ENCODE results near the gene CREG2. TPM values are rescaled to one million over a fixed set of nuclear protein-coding genes. Genes with fewer than 3 reads are reported as not detected.

The CREG2 gene
- total and polyA plus RNA-seq, 10 donors: 0.17 TPM; not detected in 9

DNA sequence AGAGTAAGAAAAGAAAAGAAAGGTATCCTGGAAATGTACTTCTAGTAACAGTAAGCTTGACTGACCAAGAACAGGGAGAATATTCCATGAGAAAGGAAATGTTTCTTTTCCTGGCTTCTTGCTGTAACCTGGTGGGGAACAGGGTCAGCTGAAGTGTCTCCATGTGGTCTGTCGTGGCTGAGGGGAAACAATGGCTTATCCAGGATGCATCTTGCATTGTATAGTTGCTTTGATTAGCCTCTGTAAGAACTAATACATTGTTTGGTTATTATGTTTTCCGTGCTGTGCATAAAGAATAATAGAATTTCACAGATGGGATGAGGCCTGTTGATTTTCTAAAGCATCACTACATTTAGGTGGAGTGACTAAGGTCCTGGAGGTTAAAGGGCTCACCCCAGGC is 4.9 kb downstream of the CREG2 start:
- Histone ChIP-seq H3K27ac (no peak overlapping the region), H3K4me3 (no peak overlapping the region), H3K4me1 (peaks cover under 1 to 14% (median 11%) of the 10 kb centered on the region in 6 donors), H3K9me3 (no peaks in the 10 kb centered on the region), H3K27me3 (replicated peaks in 1 of 7) (peaks cover 0 to 54% (median 30%) of the 10 kb centered on the region in 7 donors), H3K36me3 (no peaks in the 10 kb centered on the region)
- intact Hi-C loops (cut with DNase I; ENCODE audit: low total_unique reads): no loop called here
- DNase-seq: no peak
- TF ChIP-seq POLR2A (IDR thresholded peaks at IDR 0.05): no peak
- TF ChIP-seq, protein P1, sequence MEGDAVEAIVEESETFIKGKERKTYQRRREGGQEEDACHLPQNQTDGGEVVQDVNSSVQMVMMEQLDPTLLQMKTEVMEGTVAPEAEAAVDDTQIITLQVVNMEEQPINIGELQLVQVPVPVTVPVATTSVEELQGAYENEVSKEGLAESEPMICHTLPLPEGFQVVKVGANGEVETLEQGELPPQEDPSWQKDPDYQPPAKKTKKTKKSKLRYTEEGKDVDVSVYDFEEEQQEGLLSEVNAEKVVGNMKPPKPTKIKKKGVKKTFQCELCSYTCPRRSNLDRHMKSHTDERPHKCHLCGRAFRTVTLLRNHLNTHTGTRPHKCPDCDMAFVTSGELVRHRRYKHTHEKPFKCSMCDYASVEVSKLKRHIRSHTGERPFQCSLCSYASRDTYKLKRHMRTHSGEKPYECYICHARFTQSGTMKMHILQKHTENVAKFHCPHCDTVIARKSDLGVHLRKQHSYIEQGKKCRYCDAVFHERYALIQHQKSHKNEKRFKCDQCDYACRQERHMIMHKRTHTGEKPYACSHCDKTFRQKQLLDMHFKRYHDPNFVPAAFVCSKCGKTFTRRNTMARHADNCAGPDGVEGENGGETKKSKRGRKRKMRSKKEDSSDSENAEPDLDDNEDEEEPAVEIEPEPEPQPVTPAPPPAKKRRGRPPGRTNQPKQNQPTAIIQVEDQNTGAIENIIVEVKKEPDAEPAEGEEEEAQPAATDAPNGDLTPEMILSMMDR (IDR thresholded peaks at IDR 0.05 in 8 of 11, conservative IDR thresholded peaks at IDR 0.05 in 3 of 11): no peak
- no peak for TF ChIP-seq POLR2AphosphoS5 (IDR thresholded peaks at IDR 0.05)
- 51 to 90% (median 79%) methylated on average over 2 of the region's 2 CpGs for WGBS, 5 donors

DNA sequence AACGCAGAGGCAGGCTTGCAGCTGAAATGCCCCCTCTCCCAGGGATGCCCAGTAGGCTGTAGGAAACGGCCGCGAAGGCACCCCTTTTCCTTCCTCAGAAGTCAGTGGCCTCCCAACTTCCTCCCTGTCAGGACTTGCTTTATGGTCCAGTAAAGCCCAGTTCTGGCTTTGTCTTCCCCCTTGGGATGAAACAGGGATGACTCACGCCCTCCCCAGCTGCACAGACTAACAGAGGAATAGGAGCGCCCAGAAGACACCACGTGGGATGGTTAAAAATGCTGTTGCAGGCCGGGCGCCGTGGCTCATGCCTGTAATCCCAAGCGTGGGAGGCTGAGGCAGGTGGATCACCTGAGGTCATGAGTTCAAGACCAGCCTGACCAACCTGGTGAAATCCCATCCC is 6.9 kb downstream of the CREG2 start:
- Histone ChIP-seq H3K27ac (no peak overlapping the region), H3K4me3 (no peak overlapping the region), H3K27me3 (replicated peaks in 1 of 7) (peaks cover 0 to 33% (median 10%) of the 10 kb centered on the region in 7 donors), H3K9me3 (no peaks in the 10 kb centered on the region), H3K36me3 (no peaks in the 10 kb centered on the region), H3K4me1 (no peaks in the 10 kb centered on the region)
- TF ChIP-seq, protein P1 (IDR thresholded peaks at IDR 0.05 in 8 of 11, conservative IDR thresholded peaks at IDR 0.05 in 3 of 11): no peak
- no peak for TF ChIP-seq POLR2AphosphoS5 (IDR thresholded peaks at IDR 0.05)
- TF ChIP-seq POLR2A (IDR thresholded peaks at IDR 0.05): no peak
- intact Hi-C loops (cut with DNase I; ENCODE audit: low total_unique reads): no loop called here
- 58 to 79% (median 63%) methylated on average over 11 of the region's 11 CpGs for WGBS, 5 donors
- no peak for DNase-seq

DNA sequence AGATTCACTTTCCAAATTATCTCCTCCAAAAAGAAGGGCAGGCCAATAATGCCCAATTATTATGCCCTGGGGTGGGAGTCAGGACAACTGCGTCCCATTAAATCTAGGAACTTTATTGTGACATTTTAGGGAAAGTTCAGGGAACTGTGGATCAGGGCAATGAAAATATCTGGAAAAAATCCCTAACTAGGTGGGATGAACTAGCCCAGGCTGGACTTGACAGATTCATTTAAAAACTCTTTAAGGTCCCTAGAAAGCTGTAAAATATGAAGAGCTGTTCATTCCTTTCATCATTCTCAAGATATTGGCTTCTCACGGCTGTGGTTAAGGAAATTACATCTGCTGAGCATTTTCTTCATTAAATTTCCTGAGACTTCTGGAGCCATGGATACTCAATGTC is 8.2 kb downstream of the CREG2 start:
- no peak for TF ChIP-seq POLR2A (IDR thresholded peaks at IDR 0.05)
- TF ChIP-seq, protein P1 (IDR thresholded peaks at IDR 0.05 in 8 of 11, conservative IDR thresholded peaks at IDR 0.05 in 3 of 11): no peak
- DNase-seq: no peak
- Histone ChIP-seq H3K4me1 (no peaks in the 10 kb centered on the region), H3K9me3 (no peaks in the 10 kb centered on the region), H3K27ac (no peak overlapping the region), H3K4me3 (no peak overlapping the region), H3K27me3 (replicated peaks in 1 of 7) (peaks cover 0 to 20% (median 5%) of the 10 kb centered on the region in 7 donors), H3K36me3 (no peaks in the 10 kb centered on the region)
- WGBS, 5 donors: 87 to 96% (median 94%) methylated on average over 2 of the region's 2 CpGs
- intact Hi-C loops (cut with DNase I; ENCODE audit: low total_unique reads): no loop called here

DNA sequence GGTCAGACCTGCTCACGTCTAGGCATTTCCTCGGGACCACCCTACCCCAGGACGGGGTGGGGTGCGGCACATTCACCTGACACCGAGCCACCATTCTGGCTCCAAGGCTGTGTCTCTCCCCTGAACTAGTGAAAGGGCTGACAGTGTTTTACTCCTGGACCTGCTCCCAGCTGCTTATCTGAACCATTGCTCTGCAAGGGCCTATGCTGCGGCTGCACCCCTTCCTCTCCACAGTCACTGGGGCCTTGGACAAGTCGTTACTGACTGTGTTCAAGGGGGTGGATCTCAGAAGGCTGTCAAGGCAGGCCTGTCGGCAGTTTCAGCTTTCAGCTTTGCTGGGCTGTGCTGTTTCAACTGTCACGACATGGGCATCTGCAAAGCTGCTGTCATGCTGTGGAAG is 11.7 kb downstream of the CREG2 start:
- H3K4me3 ChIP-seq: no peak overlapping the region
- no peaks in the 10 kb centered on the region for H3K4me1 ChIP-seq
- H3K27ac ChIP-seq: no peak overlapping the region
- no peak for DNase-seq
- intact Hi-C loops (cut with DNase I; ENCODE audit: low total_unique reads): no loop called here
- H3K27me3 ChIP-seq (replicated peaks in 1 of 7): no peaks in the 10 kb centered on the region
- H3K36me3 ChIP-seq: no peaks in the 10 kb centered on the region
- peaks cover 0 to 10% (median 6%) of the 10 kb centered on the region in 8 donors for H3K9me3 ChIP-seq
- WGBS, 5 donors: 58 to 73% (median 71%) methylated on average over 9 of the region's 9 CpGs
- TF ChIP-seq POLR2AphosphoS5 (IDR thresholded peaks at IDR 0.05): no peak

All from spleen (tissue), 11 donors.